Gastrocnemius medialis (tissue), 4 donors: Measurements from ENCODE around the gene SPOCK1. TPM values are rescaled to one million over a fixed set of nuclear protein-coding genes. Genes with fewer than 3 reads are reported as not detected.

ENCODE experiments used
- ATAC-seq, 2 donors: fragments of 150-250 bp; one replicate each; pipeline ENCODE4 v1.9.1; 2016
- DNase-seq, 2 donors: peaks; one replicate each; pipeline ENCODE4 v3.0.0-alpha.2; 2019
- H3K27ac ChIP-seq, 4 donors: fragments of 200-600 bp; sonication (generic); 1 replicate in 1 of 4; 2 replicates in 3 of 4; pipeline ENCODE4 v1.5.1; 2016 to 2018; ENCODE audit warnings: mild to moderate bottlenecking in 2 of 4, moderate library complexity in 1 of 4
- H3K27me3 ChIP-seq, 3 donors: fragments of 200-600 bp; sonication (generic) in 2 of 3; 1 replicate in 1 of 3; 2 replicates in 2 of 3; pipeline versions ENCODE4 v1.5.1 to v1.6.0; 2016 to 2019; ENCODE audit warnings: mild to moderate bottlenecking in 1 of 3, moderate library complexity in 1 of 3
- H3K36me3 ChIP-seq, 2 donors: fragments of 200-600 bp; sonication (generic) in 1 of 2; one replicate each; pipeline ENCODE4 v1.5.1; 2017 to 2018
- H3K4me1 ChIP-seq, 2 donors: fragments of 200-600 bp; sonication (generic) in 1 of 2; one replicate each; pipeline ENCODE4 v1.5.1; 2016 to 2017; ENCODE audit warnings: mild to moderate bottlenecking in 2 of 2
- H3K4me3 ChIP-seq, 4 donors: fragments of 200-600 bp; sonication (generic) in 3 of 4; 1 replicate in 1 of 4; 2 replicates in 3 of 4; pipeline ENCODE4 v1.5.1; 2016 to 2019; ENCODE audit warnings: mild to moderate bottlenecking in 2 of 4
- H3K9me3 ChIP-seq, 3 donors: fragments of 200-600 bp; sonication (generic) in 2 of 3; 1 replicate in 1 of 3; 2 replicates in 2 of 3; pipeline ENCODE4 v1.5.1; 2016 to 2019
- POLR2A ChIP-seq, 2 donors: fragments of 450-650 bp; IDR thresholded peaks; one replicate each; pipeline ENCODE4 v1.6.1; 2017; ENCODE audit warnings: antibody characterized with exemption in 2 of 2, mild to moderate bottlenecking in 2 of 2, moderate library complexity in 2 of 2
- in situ Hi-C, 4 donors: fragments of 200-750 bp; cut with MboI; loops; one replicate each; pipeline versions ENCODE4 v1.15.0 to v1.8.0; 2017; ENCODE audit warnings: low sequenced_read_pairs in 4 of 4
- intact Hi-C: fragments of 100-400 bp; cut with DNase I; formaldehyde crosslinking; loops from one replicate; pipeline ENCODE4 v1.15.1; 2023; ENCODE audit warnings: low total_unique reads
- total RNA-seq, 4 donors: library from RNA; depleted of rRNA; stranded (reverse); fragments of >200 nt; gene quantifications; one replicate each; pipeline versions ENCODE4 v1.1.0 to v1.2.3, GENCODE V29; 2016
- TF ChIP-seq, protein P1 (sequence below), 5 experiments: fragments of 450-650 bp in 3 of 5; fragments of 200-600 bp in 2 of 5; sonication (generic) in 2 of 5; IDR thresholded peaks in 4 of 5; conservative IDR thresholded peaks in 1 of 5; 1 replicate in 4 of 5; 2 replicates in 1 of 5; pipeline ENCODE4 v1.5.1; 2016 to 2019; ENCODE audit warnings: antibody characterized with exemption in 5 of 5, mild to moderate bottlenecking in 3 of 5, moderate library complexity in 3 of 5

SPOCK1 gene
- total RNA-seq, 4 donors from 2014 or later: 5.8 to 33.8 (median 25.3) TPM

DNA sequence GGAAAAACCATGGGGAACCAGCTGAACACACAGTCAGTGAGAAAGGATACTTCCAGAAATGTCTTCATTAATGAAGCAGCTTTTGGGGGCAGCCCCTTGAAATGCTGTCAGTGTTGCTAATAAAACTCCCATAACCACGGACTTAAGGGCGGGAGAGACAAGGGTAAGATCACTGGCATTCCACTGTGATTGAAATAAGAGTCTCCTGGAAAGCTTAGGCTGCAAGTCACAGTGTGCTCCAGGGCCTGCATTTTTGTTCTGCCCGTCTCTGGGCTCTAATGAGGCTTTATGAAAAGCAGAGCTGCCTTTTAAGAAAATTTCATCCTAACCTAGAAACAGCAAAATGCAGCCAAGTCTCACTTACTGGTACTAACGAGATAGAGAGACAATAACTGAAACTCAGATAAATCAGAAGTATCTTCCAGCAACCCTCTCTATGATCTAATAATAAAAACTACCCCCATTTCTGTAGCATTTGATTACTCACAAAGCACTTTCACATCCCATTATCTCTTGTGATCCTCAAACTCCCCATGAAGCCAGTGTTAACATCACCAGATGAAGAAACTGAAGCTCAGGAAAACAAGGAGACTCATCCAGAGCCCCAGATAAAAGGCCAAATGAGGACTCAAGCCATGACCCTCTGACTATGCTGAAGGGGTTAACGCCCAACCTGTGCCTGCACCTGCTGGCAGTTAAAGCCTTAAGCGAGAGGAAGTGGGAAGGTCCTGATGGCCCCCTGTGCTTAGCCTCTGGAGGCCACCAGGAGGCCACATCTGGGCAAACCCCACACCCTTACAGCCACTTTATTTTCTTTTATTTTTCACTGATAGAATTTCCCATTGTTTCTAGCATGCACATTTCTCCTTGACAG is 37.5 kb downstream of the SPOCK1 start:
- no peak for DNase-seq
- H3K4me3 ChIP-seq: no peak overlapping the region
- TF ChIP-seq, protein P1, sequence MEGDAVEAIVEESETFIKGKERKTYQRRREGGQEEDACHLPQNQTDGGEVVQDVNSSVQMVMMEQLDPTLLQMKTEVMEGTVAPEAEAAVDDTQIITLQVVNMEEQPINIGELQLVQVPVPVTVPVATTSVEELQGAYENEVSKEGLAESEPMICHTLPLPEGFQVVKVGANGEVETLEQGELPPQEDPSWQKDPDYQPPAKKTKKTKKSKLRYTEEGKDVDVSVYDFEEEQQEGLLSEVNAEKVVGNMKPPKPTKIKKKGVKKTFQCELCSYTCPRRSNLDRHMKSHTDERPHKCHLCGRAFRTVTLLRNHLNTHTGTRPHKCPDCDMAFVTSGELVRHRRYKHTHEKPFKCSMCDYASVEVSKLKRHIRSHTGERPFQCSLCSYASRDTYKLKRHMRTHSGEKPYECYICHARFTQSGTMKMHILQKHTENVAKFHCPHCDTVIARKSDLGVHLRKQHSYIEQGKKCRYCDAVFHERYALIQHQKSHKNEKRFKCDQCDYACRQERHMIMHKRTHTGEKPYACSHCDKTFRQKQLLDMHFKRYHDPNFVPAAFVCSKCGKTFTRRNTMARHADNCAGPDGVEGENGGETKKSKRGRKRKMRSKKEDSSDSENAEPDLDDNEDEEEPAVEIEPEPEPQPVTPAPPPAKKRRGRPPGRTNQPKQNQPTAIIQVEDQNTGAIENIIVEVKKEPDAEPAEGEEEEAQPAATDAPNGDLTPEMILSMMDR (IDR thresholded peaks at IDR 0.05 in 4 of 5, conservative IDR thresholded peaks at IDR 0.05 in 1 of 5): no peak
- TF ChIP-seq POLR2A (IDR thresholded peaks at IDR 0.05): no peak
- no peak overlapping the region for H3K27ac ChIP-seq
- H3K36me3 ChIP-seq: no peaks in the 10 kb centered on the region
- no peak for ATAC-seq
- H3K9me3 ChIP-seq: no peaks in the 10 kb centered on the region
- intact Hi-C loops (no loop called here), in situ Hi-C loops (no loop called here)
- H3K4me1 ChIP-seq: no peaks in the 10 kb centered on the region
- H3K27me3 ChIP-seq: no peaks in the 10 kb centered on the region

DNA sequence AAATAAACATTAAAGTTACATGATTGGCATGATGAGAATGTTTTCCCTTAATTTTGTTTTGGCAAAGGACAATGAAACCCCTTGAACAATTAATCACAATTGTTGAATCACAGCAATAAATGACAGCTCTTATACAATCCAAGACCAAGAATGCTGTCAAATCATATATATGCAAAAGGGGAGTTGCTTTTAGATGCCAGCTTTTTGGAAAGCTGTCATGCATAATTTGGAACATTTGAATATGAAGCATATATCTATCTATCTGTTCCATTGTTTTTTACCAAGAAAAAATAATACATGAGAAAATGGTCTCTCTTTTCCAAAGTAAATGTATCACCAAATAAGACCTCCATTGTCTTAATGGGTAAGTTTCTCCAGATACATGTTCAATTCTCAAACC is 44.5 kb downstream of the SPOCK1 start:
- TF ChIP-seq POLR2A (IDR thresholded peaks at IDR 0.05): no peak
- TF ChIP-seq, protein P1 (IDR thresholded peaks at IDR 0.05 in 4 of 5, conservative IDR thresholded peaks at IDR 0.05 in 1 of 5): no peak
- DNase-seq (no peak), ATAC-seq (no peak)
- intact Hi-C loops (no loop called here), in situ Hi-C loops (no loop called here)
- Histone ChIP-seq H3K4me3 (no peak overlapping the region), H3K27me3 (no peaks in the 10 kb centered on the region), H3K4me1 (no peaks in the 10 kb centered on the region), H3K9me3 (no peaks in the 10 kb centered on the region), H3K27ac (no peak overlapping the region), H3K36me3 (no peaks in the 10 kb centered on the region)

DNA sequence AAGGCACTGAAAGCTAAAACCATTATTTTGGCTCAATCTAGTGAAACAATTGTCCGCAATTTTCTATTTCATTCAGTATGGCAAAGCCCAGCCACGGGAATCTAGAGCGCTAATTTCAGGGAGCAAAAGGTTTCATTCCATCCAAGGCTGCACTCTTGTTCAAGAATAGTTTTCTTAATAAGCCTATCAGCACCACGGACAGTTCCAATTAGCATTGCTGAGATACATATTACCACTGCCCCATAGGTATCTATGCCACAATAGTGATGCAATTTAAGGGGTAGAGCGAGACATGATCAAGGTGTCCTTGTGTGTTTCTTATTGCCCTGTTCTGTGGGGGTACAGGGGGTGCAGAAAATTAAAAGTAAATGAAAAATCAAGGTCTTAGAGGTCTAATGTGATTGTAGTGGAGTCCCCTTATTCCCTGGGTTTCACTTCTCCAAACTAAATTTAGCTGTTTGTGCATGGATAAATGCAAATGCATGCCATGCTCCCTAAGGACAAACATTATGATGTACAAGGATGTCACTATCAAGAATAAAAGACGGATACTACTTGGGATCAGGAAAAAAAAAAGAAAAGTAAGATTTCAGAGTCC is 45.5 kb downstream of the SPOCK1 start:
- Histone ChIP-seq H3K36me3 (no peaks in the 10 kb centered on the region), H3K4me3 (no peak overlapping the region), H3K4me1 (no peaks in the 10 kb centered on the region), H3K9me3 (no peaks in the 10 kb centered on the region), H3K27ac (no peak overlapping the region), H3K27me3 (no peaks in the 10 kb centered on the region)
- ATAC-seq: no peak
- TF ChIP-seq POLR2A (IDR thresholded peaks at IDR 0.05): no peak
- TF ChIP-seq, protein P1 (IDR thresholded peaks at IDR 0.05 in 4 of 5, conservative IDR thresholded peaks at IDR 0.05 in 1 of 5): no peak
- intact Hi-C loops: no loop called here
- in situ Hi-C loops: no loop called here
- DNase-seq: no peak

DNA sequence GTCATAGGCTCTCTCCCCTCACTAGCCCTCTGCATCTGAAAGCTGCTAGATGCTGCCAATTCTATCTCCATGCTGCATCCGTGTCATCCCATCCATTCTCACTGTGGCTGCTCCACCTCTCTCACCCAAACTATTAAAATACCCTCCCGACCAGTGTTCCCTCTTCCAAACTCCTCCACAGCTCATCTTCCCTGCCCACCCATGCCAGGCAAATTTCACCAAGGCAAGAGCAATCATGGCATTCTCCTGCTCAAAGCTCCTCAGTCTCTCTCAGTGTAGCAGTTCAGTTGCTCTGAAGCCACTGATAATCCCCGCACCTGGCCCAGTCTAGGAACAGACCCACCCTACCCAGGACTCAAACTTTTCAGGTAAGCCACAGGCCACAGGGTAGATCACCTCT is 48.4 kb downstream of the SPOCK1 start:
- no peak overlapping the region for H3K4me3 ChIP-seq
- no peaks in the 10 kb centered on the region for H3K27me3 ChIP-seq
- intact Hi-C loops: no loop called here
- TF ChIP-seq POLR2A (IDR thresholded peaks at IDR 0.05): no peak
- TF ChIP-seq, protein P1 (IDR thresholded peaks at IDR 0.05 in 4 of 5, conservative IDR thresholded peaks at IDR 0.05 in 1 of 5): no peak
- H3K27ac ChIP-seq: no peak overlapping the region
- DNase-seq (no peak), ATAC-seq (no peak)
- no peaks in the 10 kb centered on the region for H3K9me3 ChIP-seq
- in situ Hi-C loops: no loop called here
- no peaks in the 10 kb centered on the region for H3K4me1 ChIP-seq
- H3K36me3 ChIP-seq: no peaks in the 10 kb centered on the region
